Measurements from ENCODE around the gene BACE2. TPM values are rescaled to one million over a fixed set of nuclear protein-coding genes. Genes with fewer than 3 reads are reported as not detected.

Gene BACE2
- total RNA-seq, 1 donor from 2014 or later = 20.9 TPM

DNA sequence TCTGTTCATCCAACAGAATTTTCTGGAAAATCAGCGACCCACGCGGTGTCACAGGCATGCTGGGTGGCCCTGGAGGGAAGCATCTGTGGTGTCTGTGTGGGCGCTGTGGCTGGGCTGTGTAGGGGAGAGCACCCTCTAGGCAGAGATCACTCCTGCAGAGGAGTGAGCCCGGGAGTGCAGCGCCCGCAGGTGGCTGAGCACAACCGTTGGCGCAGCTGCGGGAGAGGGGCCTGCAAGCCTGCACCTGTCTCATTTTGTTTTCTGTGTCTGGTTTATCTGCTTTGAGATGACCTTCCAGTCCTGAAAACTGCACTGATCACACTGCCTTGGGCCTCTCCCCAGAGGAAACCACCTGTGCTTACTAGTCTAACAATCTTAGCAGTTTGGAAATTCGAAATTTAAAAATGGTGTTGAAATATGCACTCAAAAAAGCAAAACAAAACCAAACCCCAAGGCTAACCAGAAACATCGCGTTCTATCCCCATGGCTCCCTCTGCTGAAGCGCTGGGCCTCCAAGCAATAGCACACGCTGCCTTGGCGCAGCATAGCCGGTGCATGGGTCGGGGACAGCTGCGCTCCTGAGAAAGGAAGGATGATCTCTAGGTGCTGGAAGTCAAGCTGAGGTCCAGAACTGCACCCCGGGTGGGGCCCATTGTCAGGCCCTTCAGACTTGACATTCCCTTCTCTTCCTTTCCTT is 153.4 kb downstream of the BACE2 start:
- no peak for DNase-seq
- no peak overlapping the region for H3K27ac ChIP-seq

DNA sequence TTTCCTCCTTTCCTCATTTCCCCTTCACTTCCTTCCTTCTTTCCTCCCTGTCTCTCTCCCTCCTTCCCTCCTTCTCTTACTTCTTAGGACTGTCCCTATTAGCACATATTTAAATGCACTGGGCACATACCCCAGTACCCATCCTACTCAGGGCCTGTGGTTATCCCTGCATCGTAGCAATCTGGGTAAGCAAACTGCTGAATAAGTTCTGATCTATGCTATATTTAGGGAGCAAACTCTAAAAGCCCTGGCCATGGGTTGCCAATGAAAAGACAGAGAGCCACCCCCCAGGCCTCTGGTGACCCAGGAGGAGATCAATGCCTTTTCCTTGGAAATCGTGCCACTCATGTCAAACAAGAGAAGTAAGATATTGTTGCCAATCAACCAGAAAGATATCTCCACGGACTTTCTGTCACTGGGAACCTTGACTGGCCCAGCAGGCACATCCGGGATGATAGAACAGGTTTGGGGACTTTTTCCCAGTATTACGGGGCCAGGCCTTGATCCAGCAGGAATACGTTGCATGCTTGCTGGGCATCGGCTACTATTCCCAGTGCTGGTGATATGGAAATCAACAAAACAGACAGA is 154.0 kb downstream of the BACE2 start:
- Histone ChIP-seq H3K9me3 (no peaks in the 10 kb centered on the region), H3K36me3 (no peaks in the 10 kb centered on the region), H3K27me3 (peaks cover 9% of the 10 kb centered on the region), H3K27ac (no peak overlapping the region), H3K4me1 (no peaks in the 10 kb centered on the region), H3K4me3 (no peak overlapping the region)
- no peak for TF ChIP-seq CTCF (IDR thresholded peaks at IDR 0.05)
- intact Hi-C loops (cut with DNase I) = no loop called here
- no peak for ATAC-seq
- DNase-seq = no peak

More for the DNA sequence above, 153.4 kb downstream of the BACE2 start:
- intact Hi-C loops (cut with DNase I) = no loop called here
- TF ChIP-seq CTCF (IDR thresholded peaks at IDR 0.05) = no peak
- no peak for ATAC-seq
- no peaks in the 10 kb centered on the region for H3K36me3 ChIP-seq
- peaks cover 15% of the 10 kb centered on the region for H3K27me3 ChIP-seq
- H3K4me3 ChIP-seq = no peak overlapping the region
- H3K4me1 ChIP-seq = no peaks in the 10 kb centered on the region
- H3K9me3 ChIP-seq = no peaks in the 10 kb centered on the region

GRCh38 chr21:41322496-41323382 is 154.8 kb downstream of the BACE2 start:
- DNase-seq (no peak), ATAC-seq (no peak)
- no peak overlapping the region for H3K4me3 ChIP-seq
- intact Hi-C loops (cut with DNase I) = no loop called here
- H3K9me3 ChIP-seq = no peaks in the 10 kb centered on the region
- peaks cover 2% of the 10 kb centered on the region for H3K27me3 ChIP-seq
- no peak for TF ChIP-seq CTCF (IDR thresholded peaks at IDR 0.05)
- no peaks in the 10 kb centered on the region for H3K36me3 ChIP-seq
- no peak overlapping the region for H3K27ac ChIP-seq
- no peaks in the 10 kb centered on the region for H3K4me1 ChIP-seq

- DNase-seq (no peak), ATAC-seq (no peak)
- no peaks in the 10 kb centered on the region for H3K36me3 ChIP-seq
- no peaks in the 10 kb centered on the region for H3K27me3 ChIP-seq
- H3K4me3 ChIP-seq = no peak overlapping the region
- intact Hi-C loops (cut with DNase I) = no loop called here
- H3K4me1 ChIP-seq = no peaks in the 10 kb centered on the region
- no peaks in the 10 kb centered on the region for H3K9me3 ChIP-seq
- no peak overlapping the region for H3K27ac ChIP-seq
- no peak for TF ChIP-seq CTCF (IDR thresholded peaks at IDR 0.05)
Observed at GRCh38 chr21:41325138-41325912, 157.4 kb downstream of the BACE2 start.

- H3K36me3 ChIP-seq = no peaks in the 10 kb centered on the region
- no peak for TF ChIP-seq CTCF (IDR thresholded peaks at IDR 0.05)
- intact Hi-C loops (cut with DNase I) = no loop called here
- no peak overlapping the region for H3K4me3 ChIP-seq
- no peaks in the 10 kb centered on the region for H3K9me3 ChIP-seq
- no peak overlapping the region for H3K27ac ChIP-seq
- no peaks in the 10 kb centered on the region for H3K27me3 ChIP-seq
- no peak for DNase-seq
- ATAC-seq = no peak
- no peaks in the 10 kb centered on the region for H3K4me1 ChIP-seq
Observed at GRCh38 chr21:41326414-41327080, 158.6 kb downstream of the BACE2 start.
